ENCODE data around the gene ABHD17A.

The ABHD17A gene

DNA sequence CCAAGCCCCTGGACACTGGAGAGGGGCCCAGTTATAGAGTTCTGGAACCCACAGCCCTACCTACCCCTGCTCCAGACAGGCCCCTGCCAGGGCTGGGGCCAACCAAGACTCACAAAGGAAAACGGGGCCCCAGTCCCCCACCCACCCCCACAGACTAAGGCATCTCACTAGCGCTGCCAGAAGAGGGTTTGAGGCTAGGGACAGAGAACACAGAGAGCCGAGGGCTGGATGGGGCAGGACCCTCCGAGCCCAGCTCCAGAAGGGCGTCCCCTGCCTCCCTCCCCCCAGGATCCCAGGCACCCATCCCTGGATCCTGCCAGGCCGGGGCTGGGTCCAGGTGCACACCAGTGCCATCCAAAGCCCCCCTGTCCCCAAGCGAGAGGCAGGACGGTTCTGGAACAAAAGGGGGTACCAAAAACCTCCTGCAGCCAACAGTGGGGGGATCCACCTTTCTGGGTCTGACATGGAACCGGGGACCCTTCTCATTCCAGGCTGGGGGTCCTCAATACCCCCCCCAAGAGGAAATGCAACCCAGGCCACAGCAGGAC, 32.6 kb downstream of the ABHD17A start:
- no peak for DNase-seq (ENCODE audit: low spot score)

GRCh38 chr19:1851654-1852580, 33.4 kb downstream of the ABHD17A start:
- no peak for DNase-seq (ENCODE audit: low spot score)

GRCh38 chr19:1850809-1851653, 34.3 kb downstream of the ABHD17A start:
- no peak for DNase-seq (ENCODE audit: low spot score)

GRCh38 chr19:1849886-1850398, 35.4 kb downstream of the ABHD17A start:
- DNase-seq (ENCODE audit: low spot score): no peak

GRCh38 chr19:1849132-1849474, 36.2 kb downstream of the ABHD17A start:
- no peak for DNase-seq (ENCODE audit: low spot score)

DNA sequence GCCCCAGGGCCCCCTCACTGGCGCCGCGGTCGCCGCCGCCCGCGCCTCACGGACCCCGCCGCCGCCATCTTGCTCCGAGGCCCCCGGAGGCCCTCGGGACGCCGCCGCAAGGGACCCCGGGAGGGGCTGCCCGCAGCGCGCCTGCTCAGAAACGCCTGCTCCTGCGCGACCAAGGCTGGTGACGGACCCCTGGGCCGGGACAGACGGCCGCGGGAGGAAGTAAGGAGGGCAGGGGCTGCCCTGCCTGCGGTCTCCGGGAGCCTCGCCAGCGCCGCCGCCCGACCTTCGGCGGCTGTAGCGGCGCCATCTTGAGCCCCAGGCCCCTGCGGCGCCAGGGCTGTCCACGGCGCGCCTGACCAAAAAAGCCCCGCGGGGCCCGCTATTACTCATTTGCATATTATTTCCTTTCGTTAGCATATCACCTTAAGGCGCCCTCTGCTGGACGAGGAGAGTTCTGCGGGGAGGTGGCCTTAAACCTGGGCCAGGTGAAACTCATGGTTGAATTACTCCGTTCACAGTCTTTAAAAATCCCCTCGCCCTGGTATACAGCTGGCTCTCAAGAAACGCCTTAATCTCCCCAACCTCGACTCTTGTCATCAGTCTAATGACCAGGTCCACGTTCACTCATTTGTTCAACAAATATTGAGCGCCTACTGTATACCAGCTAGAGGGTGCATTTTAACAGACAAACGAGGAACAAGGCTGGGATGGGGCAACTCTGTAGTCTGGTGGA, 36.7 kb downstream of the ABHD17A start, which contains the start of gene REXO1:
TSS of gene REXO1 (minus strand) at position 85 of the 733 bp plus-strand sequence. CDS start 125 bp downstream, outside the sequence.
- DNase-seq (ENCODE audit: low spot score): peak; percentile 94

DNA sequence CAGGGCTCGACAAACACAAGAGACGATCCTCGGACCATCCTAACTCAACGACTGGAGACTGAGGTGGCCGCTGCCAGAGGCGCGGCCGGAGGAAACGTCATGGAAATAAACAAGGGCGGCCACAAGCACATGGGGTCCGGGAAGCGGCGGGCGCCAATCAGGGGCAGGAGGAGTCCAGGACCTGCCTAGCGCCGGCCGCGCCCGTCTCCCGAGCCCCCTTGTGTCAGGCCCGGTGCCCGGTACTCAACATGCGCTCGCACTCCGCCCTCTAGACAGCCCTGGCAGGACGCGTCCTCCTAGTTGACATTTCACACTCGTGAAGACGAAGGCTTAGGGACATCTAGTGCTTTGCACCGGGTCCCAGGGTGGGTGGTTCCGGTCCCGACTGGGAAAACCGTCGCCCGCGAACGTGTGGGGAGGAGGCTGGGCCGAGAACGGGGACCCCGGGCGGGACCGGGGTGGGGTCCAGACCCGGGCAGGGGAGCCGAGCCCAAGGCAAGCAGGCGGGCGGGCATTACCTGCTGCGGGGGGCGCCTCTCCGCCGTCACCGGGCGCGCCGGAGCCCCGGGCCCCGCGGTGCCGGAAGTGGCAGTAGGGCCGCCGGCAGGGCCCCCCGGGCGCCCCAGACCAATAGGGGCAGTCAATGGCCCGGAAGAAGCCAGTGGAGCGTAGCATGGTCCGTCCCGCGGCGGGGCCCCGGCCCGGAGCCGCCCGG, 37.5 kb downstream of the ABHD17A start:
- no peak for DNase-seq (ENCODE audit: low spot score)

GRCh38 chr19:1847348-1847683, 38.0 kb downstream of the ABHD17A start:
- no peak for DNase-seq (ENCODE audit: low spot score)

GRCh38 chr19:1846517-1847204, 38.6 kb downstream of the ABHD17A start:
- no peak for DNase-seq (ENCODE audit: low spot score)

- no peak for DNase-seq (ENCODE audit: low spot score)
Measured at GRCh38 chr19:1845642-1846041, 39.7 kb downstream of the ABHD17A start.

DNA sequence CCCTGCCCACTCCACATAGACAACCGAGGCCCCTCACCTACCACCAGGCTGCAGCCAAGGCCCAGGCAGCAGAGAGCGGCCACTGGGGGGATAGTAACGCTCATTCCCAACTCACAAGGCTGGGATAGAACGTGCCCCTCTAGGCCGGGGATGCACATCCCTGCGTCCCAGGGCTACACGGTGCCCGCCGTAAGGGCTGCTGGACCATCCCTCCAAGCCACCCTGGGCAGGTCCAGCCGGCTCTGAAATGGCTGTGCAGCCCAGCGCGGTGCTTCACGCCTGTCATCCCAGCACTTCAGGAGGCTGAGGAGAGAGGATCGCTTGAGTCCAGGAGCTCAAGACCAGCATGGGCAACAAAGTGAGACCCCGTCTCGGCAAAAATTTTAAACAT, 40.2 kb downstream of the ABHD17A start:
- DNase-seq (ENCODE audit: low spot score): no peak

GRCh38 chr19:1844513-1845124, 40.7 kb downstream of the ABHD17A start:
- no peak for DNase-seq (ENCODE audit: low spot score)

GRCh38 chr19:1843646-1844394, 41.5 kb downstream of the ABHD17A start:
- no peak for DNase-seq (ENCODE audit: low spot score)

DNA sequence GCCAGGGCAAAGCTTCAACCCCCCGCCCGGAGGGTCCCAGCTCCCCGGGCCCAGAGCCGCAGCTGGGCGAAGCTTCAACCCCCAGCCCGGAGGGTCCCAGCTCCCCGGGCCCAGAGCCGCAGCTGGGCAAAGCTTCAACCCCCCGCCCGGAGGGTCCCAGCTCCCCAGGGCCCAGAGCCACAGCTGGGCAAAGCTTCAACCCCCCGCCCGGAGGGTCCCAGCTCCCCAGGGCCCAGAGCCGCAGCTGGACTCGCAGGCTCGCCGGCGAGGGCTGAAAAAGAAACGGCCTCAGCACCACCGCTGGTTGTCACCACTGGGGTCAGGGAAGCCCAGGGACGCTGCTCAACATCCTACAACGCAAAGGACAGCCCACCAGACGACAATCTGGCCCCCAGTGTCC, 42.2 kb downstream of the ABHD17A start:
- no peak for DNase-seq (ENCODE audit: low spot score)

- no peak for DNase-seq (ENCODE audit: low spot score)
Measured at GRCh38 chr19:1841209-1841924, 43.9 kb downstream of the ABHD17A start.

DNA sequence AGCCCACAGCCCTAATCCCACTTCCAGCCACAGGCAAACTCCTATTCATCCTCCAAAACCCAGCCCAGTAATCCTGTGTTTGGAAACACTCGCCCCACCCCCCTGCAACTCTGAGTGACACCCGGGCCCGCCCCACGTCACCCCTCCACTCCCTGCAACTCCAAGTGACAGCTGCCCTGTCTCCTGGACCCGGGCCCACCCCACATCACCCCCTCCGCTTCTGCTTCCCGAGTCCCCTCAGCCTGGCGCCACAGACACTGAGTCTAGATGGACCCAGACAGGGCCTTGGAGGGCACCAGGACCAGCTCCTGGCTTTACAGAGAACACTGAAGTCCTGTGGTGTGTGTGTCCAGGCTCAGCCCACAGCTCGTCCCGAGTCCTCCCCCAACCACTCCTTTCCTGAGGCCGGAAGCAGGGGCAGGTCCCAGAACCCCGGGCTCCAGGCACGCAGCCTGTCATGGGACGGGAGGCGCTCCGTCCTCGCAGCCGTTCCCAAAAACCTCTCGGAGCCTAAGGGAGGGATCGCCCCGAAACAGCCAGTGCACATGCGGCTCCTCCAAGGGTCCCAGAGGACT, 44.7 kb downstream of the ABHD17A start:
- no peak for DNase-seq (ENCODE audit: low spot score)

- no peak for DNase-seq (ENCODE audit: low spot score)
Measured at GRCh38 chr19:1839658-1840540, 45.4 kb downstream of the ABHD17A start.
